ACC112 (cell line): ENCODE results near the gene CADPS.

ENCODE experiments used
- H2AFZ ChIP-seq: fragments of 200-600 bp; sonication (generic); one replicate; pipeline ENCODE4 v1.6.0; 2017; ENCODE audit warnings: antibody characterized with exemption, low read length; ENCODE audit not compliant: unreplicated experiment
- H3K27ac ChIP-seq: fragments of 200-600 bp; sonication (generic); 2 replicates; pipeline ENCODE4 v1.5.1; 2014; ENCODE audit warnings: low read depth, mild to moderate bottlenecking, antibody characterized with exemption, low read length, moderate library complexity
- H3K27me3 ChIP-seq: fragments of 200-600 bp; sonication (generic); 2 replicates; pipeline ENCODE4 v1.6.1; 2014; ENCODE audit warnings: mild to moderate bottlenecking, antibody characterized with exemption, low read length, moderate library complexity, mixed read lengths; ENCODE audit not compliant: insufficient read depth
- H3K36me3 ChIP-seq: fragments of 200-600 bp; sonication (generic); 2 replicates; pipeline ENCODE4 v1.6.1; 2016; ENCODE audit warnings: mild to moderate bottlenecking, antibody characterized with exemption, low read length, moderate library complexity, mixed read lengths; ENCODE audit not compliant: insufficient read depth
- H3K4me1 ChIP-seq: fragments of 200-600 bp; sonication (generic); one replicate; pipeline ENCODE4 v1.6.1; 2016; ENCODE audit warnings: low read length, mixed read lengths; ENCODE audit not compliant: insufficient read depth, unreplicated experiment, control insufficient read depth
- H3K4me3 ChIP-seq: fragments of 200-600 bp; sonication (generic); 2 replicates; pipeline ENCODE4 v1.5.1; 2014; ENCODE audit warnings: mild to moderate bottlenecking, low read depth, low read length
- H3K79me2 ChIP-seq: fragments of 200-600 bp; sonication (generic); one replicate; pipeline ENCODE4 v1.6.0; 2016; ENCODE audit warnings: low read length; ENCODE audit not compliant: control insufficient read depth, unreplicated experiment, insufficient read depth

CADPS gene

DNA sequence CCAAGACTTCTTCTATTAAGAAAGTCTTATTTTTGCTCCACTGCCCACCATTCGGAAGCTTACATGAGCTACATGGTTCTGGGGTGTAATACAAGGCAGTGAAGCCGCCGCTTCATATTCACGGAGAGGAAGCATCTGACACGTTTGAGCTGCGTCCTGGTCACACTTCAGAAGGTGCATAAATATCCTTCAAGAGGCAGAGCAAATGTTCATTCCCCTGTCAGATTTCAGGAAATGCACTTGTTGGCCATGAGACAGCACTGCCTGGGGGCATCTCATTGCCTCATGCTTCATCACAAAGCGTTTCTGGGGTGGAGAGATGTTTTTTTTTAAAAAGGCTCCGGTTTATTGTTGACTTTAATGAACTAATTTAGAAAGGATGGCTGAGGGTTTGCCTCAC, 119.9 kb downstream of the CADPS start:
- H2AFZ ChIP-seq: no peak overlapping the region

DNA sequence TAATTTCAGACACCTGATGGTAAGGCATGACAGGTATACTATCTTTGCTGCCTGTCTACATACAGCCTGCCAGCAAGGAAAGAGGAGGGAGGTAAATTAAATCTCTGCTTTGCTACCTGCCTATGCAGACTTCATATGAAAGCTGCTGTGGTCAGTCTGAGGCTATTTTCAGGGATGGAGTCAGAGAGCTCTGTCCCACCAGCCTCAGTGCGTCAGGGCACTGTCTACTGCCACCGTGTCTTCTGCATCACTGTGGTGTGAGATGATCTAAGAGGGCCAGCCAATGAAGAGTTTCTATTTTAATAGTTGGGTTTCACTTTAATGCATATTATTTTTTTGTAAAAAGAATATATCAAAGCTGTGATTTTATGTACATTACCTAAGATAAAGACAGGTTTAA, 125.6 kb downstream of the CADPS start:
- no peak overlapping the region for H2AFZ ChIP-seq
- H3K4me3 ChIP-seq: no peak overlapping the region
- H3K79me2 ChIP-seq: no peaks in the 10 kb centered on the region
- H3K27me3 ChIP-seq: no peaks in the 10 kb centered on the region
- H3K27ac ChIP-seq: no peak overlapping the region
- no peaks in the 10 kb centered on the region for H3K36me3 ChIP-seq
- no peaks in the 10 kb centered on the region for H3K4me1 ChIP-seq

More for the DNA sequence above, 119.9 kb downstream of the CADPS start:
- H3K79me2 ChIP-seq: no peaks in the 10 kb centered on the region
- H3K36me3 ChIP-seq: no peaks in the 10 kb centered on the region
- no peaks in the 10 kb centered on the region for H3K4me1 ChIP-seq
- no peak overlapping the region for H3K27ac ChIP-seq
- no peaks in the 10 kb centered on the region for H3K27me3 ChIP-seq
- H3K4me3 ChIP-seq: no peak overlapping the region

DNA sequence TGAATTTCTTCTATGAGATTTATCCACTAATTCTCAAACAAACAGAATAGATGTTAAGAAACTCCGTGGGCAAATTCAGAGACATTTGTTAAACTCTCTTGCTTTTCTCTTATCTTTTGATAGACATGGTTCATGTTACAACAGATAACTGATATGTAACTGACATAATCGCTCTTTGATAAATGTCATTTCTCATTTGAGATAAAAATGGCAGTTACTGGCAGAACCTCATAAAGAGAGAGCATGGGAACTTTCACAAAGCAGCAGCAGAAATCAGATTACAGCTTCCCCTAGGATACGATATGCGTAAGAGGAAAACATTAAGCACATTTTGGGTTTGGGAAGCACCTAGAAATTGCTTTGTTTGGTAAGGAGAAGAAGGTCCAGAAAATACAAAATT, 126.1 kb downstream of the CADPS start:
- Histone ChIP-seq H3K4me3 (no peak overlapping the region), H2AFZ (no peak overlapping the region), H3K27me3 (no peaks in the 10 kb centered on the region), H3K36me3 (no peaks in the 10 kb centered on the region), H3K27ac (no peak overlapping the region), H3K4me1 (no peaks in the 10 kb centered on the region), H3K79me2 (no peaks in the 10 kb centered on the region)

DNA sequence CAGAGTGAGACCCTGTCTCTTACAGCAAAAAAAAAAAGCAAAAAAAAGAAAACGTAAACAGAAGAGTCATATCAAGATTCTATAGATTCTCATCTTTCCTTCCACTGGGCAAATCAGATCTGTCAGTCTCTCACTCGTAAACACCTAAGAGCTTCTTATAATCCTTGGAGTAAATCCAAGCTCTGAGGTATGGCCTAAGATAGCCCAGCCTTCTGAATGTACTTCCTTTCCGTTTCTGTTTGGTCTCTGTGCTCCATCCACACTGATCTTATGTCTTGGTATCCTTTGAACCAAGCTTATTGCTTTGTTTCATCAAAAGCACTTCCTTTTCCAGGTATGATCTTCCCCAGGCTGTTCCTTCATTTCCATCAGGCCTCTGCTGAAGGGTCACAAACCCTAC, 137.8 kb downstream of the CADPS start:
- Histone ChIP-seq H3K27ac (no peak overlapping the region), H2AFZ (no peak overlapping the region), H3K36me3 (no peaks in the 10 kb centered on the region), H3K79me2 (no peaks in the 10 kb centered on the region), H3K4me1 (no peaks in the 10 kb centered on the region), H3K4me3 (no peak overlapping the region), H3K27me3 (no peaks in the 10 kb centered on the region)

DNA sequence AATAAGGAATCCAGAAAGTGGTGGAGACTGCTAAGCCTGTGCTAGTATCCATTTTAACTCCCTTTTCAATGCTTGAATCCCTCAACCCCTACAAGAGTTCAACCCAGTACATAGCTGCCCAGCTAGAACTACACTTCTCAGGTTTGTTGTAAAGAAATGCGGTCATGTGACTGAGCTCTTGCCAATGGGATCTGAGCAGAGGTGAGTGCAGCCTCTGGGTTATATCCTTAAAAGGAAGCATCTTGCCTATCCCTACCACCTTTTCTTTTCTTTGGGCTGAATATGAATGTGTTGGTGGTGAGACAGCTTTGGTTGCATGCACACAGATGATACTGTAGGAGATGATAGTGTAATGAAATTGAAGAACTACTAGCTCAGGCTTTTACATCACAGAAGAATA, 139.7 kb downstream of the CADPS start:
- H2AFZ ChIP-seq: no peak overlapping the region
- no peak overlapping the region for H3K4me3 ChIP-seq
- no peaks in the 10 kb centered on the region for H3K36me3 ChIP-seq
- no peaks in the 10 kb centered on the region for H3K27me3 ChIP-seq
- no peaks in the 10 kb centered on the region for H3K79me2 ChIP-seq
- no peak overlapping the region for H3K27ac ChIP-seq
- H3K4me1 ChIP-seq: no peaks in the 10 kb centered on the region

DNA sequence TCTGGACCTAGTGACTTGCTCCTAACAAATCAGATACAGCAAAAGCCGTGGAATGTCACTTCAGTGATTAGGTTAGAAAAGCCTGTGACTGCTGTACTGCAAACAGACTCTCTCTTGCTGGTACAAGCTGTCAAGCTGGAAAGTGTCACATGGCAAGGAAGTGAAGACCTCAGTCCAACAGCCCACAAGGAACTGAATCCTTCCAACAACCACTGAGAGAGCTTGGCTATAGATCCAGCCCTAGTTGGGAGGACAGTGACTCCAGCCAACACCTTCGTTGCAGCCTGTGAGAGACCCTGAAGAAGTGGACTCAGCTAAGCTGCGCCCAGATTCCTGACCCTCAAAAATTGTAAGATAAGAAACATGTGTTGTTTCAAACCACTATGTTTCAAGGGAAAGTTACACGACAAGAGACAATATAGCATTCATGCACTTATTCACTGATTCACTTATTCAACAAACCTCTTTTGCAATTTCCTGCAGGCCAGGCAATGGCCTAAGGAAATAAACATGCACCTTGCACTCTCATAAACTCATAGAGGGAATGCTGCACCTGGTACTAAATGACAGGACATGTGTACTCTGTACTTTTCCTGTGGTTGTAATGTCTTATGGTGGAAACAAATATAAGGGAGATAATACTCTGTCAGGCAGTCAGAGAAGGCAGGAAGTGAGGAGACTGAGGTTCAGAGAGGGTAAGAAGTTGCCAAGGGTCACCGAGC, 142.9 kb downstream of the CADPS start:
- no peaks in the 10 kb centered on the region for H3K4me1 ChIP-seq
- H3K36me3 ChIP-seq: no peaks in the 10 kb centered on the region
- H3K4me3 ChIP-seq: no peak overlapping the region
- 0 out of 2 replicates have a peak, but pooled peaks cover 3% of the 10 kb centered on the region for H3K27me3 ChIP-seq
- H3K79me2 ChIP-seq: no peaks in the 10 kb centered on the region
- H3K27ac ChIP-seq: no peak overlapping the region
- H2AFZ ChIP-seq: no peak overlapping the region

DNA sequence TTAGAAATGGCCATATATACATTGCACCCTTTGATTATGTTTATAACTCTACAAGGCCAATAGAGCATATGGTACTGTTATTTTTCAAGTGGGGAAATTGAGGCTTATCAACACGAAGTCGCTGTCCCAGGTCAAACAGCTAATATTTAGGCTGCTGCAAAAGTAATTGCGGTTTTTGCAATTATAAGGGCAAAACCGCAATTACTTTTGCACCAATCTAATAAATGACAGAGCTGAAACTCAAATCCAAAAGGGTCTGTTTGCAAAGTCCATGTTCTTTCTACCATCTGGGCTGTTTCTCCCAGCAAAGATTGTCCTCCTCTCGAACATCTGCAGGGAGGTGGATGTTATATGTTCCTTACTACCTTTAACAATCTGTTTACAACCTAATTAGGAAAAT, 147.2 kb downstream of the CADPS start:
- no peaks in the 10 kb centered on the region for H3K36me3 ChIP-seq
- 0 out of 2 replicates have a peak, but pooled peaks cover 15% of the 10 kb centered on the region for H3K27me3 ChIP-seq
- no peaks in the 10 kb centered on the region for H3K79me2 ChIP-seq
- no peak overlapping the region for H3K4me3 ChIP-seq
- no peak overlapping the region for H2AFZ ChIP-seq
- H3K4me1 ChIP-seq: no peaks in the 10 kb centered on the region
- no peak overlapping the region for H3K27ac ChIP-seq

DNA sequence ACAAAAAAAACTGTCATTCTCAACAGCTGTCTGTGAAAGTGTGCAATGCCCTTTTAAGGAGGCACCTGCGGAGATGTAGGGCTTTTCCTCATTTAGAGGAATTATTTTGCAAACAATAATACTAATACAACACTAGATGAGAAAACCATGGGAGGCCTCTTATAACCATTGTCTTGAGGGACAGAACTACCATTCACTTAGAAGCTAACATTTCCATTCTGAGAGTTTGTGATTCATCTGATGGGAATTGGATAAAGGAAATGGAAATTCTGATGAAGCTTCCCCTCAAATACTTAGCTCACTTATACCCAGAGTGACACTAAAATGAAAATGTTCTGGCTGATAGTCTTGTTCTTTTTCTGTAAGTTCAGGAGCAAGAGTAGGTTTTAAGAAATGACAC, 147.7 kb downstream of the CADPS start:
- Histone ChIP-seq H3K79me2 (no peaks in the 10 kb centered on the region), H3K4me3 (no peak overlapping the region), H3K36me3 (no peaks in the 10 kb centered on the region), H3K27me3 (0 out of 2 replicates have a peak, but pooled peaks cover 15% of the 10 kb centered on the region), H3K4me1 (no peaks in the 10 kb centered on the region), H2AFZ (no peak overlapping the region), H3K27ac (no peak overlapping the region)

DNA sequence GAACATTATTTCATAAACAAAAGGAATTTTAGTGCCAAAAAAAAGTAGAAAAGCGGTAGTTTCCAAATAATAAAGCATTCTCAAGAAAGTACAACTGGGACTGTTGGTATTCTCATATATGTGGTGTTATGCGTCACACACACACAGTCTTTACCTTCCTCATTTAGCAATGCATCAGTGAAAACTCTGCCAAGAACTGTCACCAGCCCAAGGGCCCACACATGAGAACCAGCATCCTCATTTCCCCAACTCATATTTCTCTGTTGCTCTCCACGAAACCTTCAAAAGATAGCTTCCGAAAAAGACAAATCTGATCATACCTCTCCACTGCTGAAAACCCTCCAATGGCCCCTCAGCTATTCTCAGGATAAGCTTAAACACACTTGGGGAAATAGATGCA, 150.7 kb downstream of the CADPS start:
- H3K79me2 ChIP-seq: no peaks in the 10 kb centered on the region
- no peaks in the 10 kb centered on the region for H3K4me1 ChIP-seq
- no peak overlapping the region for H2AFZ ChIP-seq
- H3K27me3 ChIP-seq: peaks cover 14% of the 10 kb centered on the region; the same call in 1 of the 2 replicates
- no peak overlapping the region for H3K27ac ChIP-seq
- no peaks in the 10 kb centered on the region for H3K36me3 ChIP-seq
- H3K4me3 ChIP-seq: no peak overlapping the region

DNA sequence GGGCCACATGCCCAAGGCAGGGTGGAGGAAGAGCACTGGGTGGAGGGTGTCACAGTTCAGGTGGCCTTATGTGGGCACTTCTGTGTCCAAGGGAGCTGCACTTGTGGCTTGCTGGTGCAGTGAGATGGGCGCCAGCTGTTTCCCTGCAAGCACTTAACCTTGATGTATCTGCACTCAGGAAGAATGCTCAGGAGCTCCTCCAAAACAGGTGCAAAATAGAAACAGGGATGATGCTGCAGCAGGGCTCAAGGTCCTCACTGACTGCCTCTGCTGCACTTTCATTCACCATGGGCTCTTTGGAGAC, 151.3 kb downstream of the CADPS start:
- Histone ChIP-seq H2AFZ (no peak overlapping the region), H3K4me3 (no peak overlapping the region), H3K36me3 (no peaks in the 10 kb centered on the region), H3K27ac (no peak overlapping the region), H3K27me3 (peaks cover 12% of the 10 kb centered on the region; the same call in 1 of the 2 replicates), H3K4me1 (no peaks in the 10 kb centered on the region), H3K79me2 (no peaks in the 10 kb centered on the region)

DNA sequence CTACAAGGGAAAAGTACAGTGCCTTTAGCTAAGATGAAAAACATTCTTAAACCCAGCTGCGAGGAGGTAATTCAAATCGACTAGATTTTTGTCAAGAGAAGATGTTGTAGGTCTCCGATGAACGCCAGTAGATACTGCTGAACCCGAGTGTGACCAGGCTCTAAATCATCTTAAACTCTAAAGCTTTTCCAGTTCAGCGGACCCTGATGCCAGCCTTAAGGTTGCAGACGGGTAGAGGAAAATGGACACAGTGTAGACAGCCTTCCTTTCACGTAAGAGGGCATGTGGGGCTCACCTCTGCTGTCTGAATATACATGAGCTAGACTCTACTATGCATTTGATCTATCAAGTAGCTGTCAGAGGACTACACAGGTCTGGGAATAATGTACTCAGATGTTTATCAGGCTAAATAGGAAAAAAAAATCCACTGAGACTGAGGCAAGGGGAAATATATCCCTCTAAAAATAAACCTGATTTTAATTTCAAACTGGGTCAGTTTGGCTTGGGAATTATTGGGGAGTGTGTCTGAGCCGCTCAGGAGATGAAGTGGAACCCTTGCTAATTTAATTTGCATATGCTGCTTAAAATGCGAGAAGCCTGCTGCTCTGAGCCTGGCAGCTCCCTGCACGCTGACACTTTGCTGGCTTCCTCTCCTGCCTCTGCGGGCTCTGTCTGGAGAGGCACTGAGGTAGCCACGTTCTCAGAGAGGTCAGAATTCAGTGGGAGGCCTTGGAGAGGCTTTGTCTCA, 151.9 kb downstream of the CADPS start:
- Histone ChIP-seq H3K27ac (no peak overlapping the region), H3K79me2 (no peaks in the 10 kb centered on the region), H3K4me3 (no peak overlapping the region), H2AFZ (no peak overlapping the region), H3K27me3 (peaks cover 12% of the 10 kb centered on the region; the same call in 1 of the 2 replicates), H3K36me3 (no peaks in the 10 kb centered on the region), H3K4me1 (no peaks in the 10 kb centered on the region)
